Sigmoid colon (tissue), 7 donors: Measurements from ENCODE around the gene ASB3. TPM values are rescaled to one million over a fixed set of nuclear protein-coding genes. Genes with fewer than 3 reads are reported as not detected.

ENCODE experiments used
- DNase-seq: peaks from one replicate; pipeline ENCODE4 v3.0.0-alpha.2; 2019
- H3K27ac ChIP-seq, 4 donors: fragments of 200-600 bp; sonication (generic); one replicate each; pipeline ENCODE4 v1.5.1; 2016 to 2019; ENCODE audit warnings: mild to moderate bottlenecking in 1 of 4
- H3K27me3 ChIP-seq, 3 donors: fragments of 200-600 bp; sonication (generic); one replicate each; pipeline ENCODE4 v1.5.1; 2019; ENCODE audit warnings: mild to moderate bottlenecking in 1 of 3
- H3K36me3 ChIP-seq, 4 donors: fragments of 200-600 bp; sonication (generic); one replicate each; pipeline ENCODE4 v1.5.1; 2016 to 2019
- H3K4me1 ChIP-seq, 4 donors: fragments of 200-600 bp; sonication (generic); one replicate each; pipeline ENCODE4 v1.5.1; 2017 to 2019
- H3K4me3 ChIP-seq, 4 donors: fragments of 200-600 bp; sonication (generic); one replicate each; pipeline ENCODE4 v1.5.1; 2017 to 2019; ENCODE audit warnings: mild to moderate bottlenecking in 2 of 4, moderate library complexity in 1 of 4
- H3K9me3 ChIP-seq, 4 donors: fragments of 200-600 bp in 3 of 4; sonication (generic) in 3 of 4; one replicate each; pipeline versions ENCODE4 v1.5.1 to v1.6.1; 2013 to 2019
- EP300 ChIP-seq, 4 donors: sonication (generic); formaldehyde crosslinking; IDR thresholded peaks; one replicate each; pipeline ENCODE4 v1.6.1; 2017; ENCODE audit warnings: antibody characterized with exemption in 4 of 4
- POLR2A ChIP-seq, 2 donors: fragments of 450-650 bp; IDR thresholded peaks; one replicate each; pipeline ENCODE4 v1.6.1; 2016; ENCODE audit warnings: antibody characterized with exemption in 2 of 2, mild to moderate bottlenecking in 2 of 2, moderate library complexity in 2 of 2
- POLR2AphosphoS5 ChIP-seq, 4 donors: sonication (generic); formaldehyde crosslinking; IDR thresholded peaks; one replicate each; pipeline ENCODE4 v1.6.1; 2017; ENCODE audit warnings: antibody characterized with exemption in 4 of 4
- WGBS, 2 donors: extraction: QIAGEN DNeasy Blood & Tissue Kit; methylation state at CpG; one replicate each; pipeline ENCODE4 v1.1.7; 2013; 5-methylcytosine and 5-hydroxymethylcytosine counted together
- intact Hi-C: fragments of 100-400 bp; cut with DNase I; formaldehyde crosslinking; loops from one replicate; pipeline ENCODE4 v1.15.1; 2023
- polyA plus RNA-seq, 3 donors: library from polyadenylated mRNA; stranded (reverse); fragments of 200-250 nt; gene quantifications; one replicate each; pipeline ENCODE4 v1.2.3, GENCODE V29; 2013
- total RNA-seq, 4 donors: library from RNA; depleted of rRNA; stranded (reverse); fragments of >200 nt; gene quantifications; one replicate each; pipeline ENCODE4 v1.1.0, GENCODE V29; 2016
- TF ChIP-seq, protein P1 (sequence below), 4 experiments: fragments of 450-650 bp in 3 of 4; fragments of 200-600 bp in 1 of 4; IDR thresholded peaks; one replicate each; pipeline ENCODE4 v1.5.1; 2016 to 2019; ENCODE audit warnings: antibody characterized with exemption in 4 of 4, mild to moderate bottlenecking in 3 of 4, moderate library complexity in 2 of 4
- donor health status: healthy with polysubstance abuse.
- donor health status: Bipolar disorder and iron deficiency.
- donor health status: healthy.

ASB3 gene
- total and polyA plus RNA-seq, 7 donors, result 2.8 to 25.7 (median 14.4) TPM

DNA sequence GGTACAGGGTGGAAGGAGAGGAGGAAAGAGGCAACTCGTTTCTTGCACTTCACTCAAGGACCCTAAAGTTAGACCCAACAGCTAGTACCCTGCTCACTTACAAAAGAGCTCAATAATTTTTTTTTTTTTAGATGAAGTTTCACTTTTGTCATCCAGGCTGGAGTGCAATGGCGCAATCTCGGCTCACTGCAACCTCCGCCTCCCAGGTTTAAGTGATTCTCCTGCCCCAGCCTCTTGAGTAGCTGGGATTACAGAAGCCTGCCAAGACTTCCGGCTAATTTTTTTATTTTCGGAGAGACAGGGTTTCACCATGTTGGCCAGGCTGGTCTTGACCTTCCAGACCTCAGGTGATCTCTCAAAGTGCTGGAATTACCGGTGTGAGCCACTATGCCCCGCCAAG, 4.1 kb downstream of the ASB3 start:
- WGBS, 2 donors, result 85 to 88% methylated on average over 8 of the region's 8 CpGs
- peaks cover 0 to 31% (median 27%) of the 10 kb centered on the region in 4 donors for H3K4me1 ChIP-seq

DNA sequence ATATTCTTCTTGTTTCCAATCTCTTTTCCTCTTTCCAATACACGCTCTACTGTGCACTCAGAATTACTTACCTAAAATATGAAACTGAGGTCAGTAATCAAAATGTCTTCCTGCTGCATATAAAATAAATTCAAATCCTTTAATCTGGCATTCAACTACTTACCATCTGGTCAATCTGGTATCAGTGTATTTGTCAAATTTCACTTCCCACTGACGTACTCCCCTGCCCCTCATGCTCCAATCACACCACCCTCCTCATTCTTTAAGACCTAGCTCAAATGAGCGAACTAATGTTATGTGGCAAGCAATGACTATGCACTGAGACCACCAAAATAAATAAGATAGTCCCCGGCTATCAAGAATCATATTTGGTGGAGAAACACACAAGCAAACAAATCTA, 6.7 kb downstream of the ASB3 start:
- no peak for DNase-seq
- no peaks in the 10 kb centered on the region for H3K9me3 ChIP-seq
- WGBS, 2 donors, result 92 to 94% methylated on average over 4 of the region's 4 CpGs
- H3K4me3 ChIP-seq, result no peak overlapping the region
- H3K4me1 ChIP-seq, result peaks cover 0 to 16% (median 13%) of the 10 kb centered on the region in 4 donors
- intact Hi-C loops, result no loop called here
- peaks cover 0 to 10% (median 0%) of the 10 kb centered on the region in 4 donors for H3K36me3 ChIP-seq
- no peak overlapping the region for H3K27ac ChIP-seq
- TF ChIP-seq POLR2AphosphoS5 (IDR thresholded peaks at IDR 0.05) (no peak), POLR2A (IDR thresholded peaks at IDR 0.05) (no peak), EP300 (IDR thresholded peaks at IDR 0.05) (no peak)
- TF ChIP-seq, protein P1, sequence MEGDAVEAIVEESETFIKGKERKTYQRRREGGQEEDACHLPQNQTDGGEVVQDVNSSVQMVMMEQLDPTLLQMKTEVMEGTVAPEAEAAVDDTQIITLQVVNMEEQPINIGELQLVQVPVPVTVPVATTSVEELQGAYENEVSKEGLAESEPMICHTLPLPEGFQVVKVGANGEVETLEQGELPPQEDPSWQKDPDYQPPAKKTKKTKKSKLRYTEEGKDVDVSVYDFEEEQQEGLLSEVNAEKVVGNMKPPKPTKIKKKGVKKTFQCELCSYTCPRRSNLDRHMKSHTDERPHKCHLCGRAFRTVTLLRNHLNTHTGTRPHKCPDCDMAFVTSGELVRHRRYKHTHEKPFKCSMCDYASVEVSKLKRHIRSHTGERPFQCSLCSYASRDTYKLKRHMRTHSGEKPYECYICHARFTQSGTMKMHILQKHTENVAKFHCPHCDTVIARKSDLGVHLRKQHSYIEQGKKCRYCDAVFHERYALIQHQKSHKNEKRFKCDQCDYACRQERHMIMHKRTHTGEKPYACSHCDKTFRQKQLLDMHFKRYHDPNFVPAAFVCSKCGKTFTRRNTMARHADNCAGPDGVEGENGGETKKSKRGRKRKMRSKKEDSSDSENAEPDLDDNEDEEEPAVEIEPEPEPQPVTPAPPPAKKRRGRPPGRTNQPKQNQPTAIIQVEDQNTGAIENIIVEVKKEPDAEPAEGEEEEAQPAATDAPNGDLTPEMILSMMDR (IDR thresholded peaks at IDR 0.05), result no peak
- H3K27me3 ChIP-seq, result no peaks in the 10 kb centered on the region

More for the DNA sequence above, 4.1 kb downstream of the ASB3 start:
- no peak for DNase-seq
- H3K27me3 ChIP-seq, result no peaks in the 10 kb centered on the region
- H3K36me3 ChIP-seq, result peaks cover 0 to 10% (median 0%) of the 10 kb centered on the region in 4 donors
- TF ChIP-seq EP300 (IDR thresholded peaks at IDR 0.05), result no peak
- TF ChIP-seq, protein P1 (IDR thresholded peaks at IDR 0.05), result no peak
- no peak for TF ChIP-seq POLR2AphosphoS5 (IDR thresholded peaks at IDR 0.05)
- TF ChIP-seq POLR2A (IDR thresholded peaks at IDR 0.05), result no peak
- H3K9me3 ChIP-seq, result no peaks in the 10 kb centered on the region
- intact Hi-C loops, result no loop called here
- H3K27ac ChIP-seq, result no peak overlapping the region
- no peak overlapping the region for H3K4me3 ChIP-seq

DNA sequence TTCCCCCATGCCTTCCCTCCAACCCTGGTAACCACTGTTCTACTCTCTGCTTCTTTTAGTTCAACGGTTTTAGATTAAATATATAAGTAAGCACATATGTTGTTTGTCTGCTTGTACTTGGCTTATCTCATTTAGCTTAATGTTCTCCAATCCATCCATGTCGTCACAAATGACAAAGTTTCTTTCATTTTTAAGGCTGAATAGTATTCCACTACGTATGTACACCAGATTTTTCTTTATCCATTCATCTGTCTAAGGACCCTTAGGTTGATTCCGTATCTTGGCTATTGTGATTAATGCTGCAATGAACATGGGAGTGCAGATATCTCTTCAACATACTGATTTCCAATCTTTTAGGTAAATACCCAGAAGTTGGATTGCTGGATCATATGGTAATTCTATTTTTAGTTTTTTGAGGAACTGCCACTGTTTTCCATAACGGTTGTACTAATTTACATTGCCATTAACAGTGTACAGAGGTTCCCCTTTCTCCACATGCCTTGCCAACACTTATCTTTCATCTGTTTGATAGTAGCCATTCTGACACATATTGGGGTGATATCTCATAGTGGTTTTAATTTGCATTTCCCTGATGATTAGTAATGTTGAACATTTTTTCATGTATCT, 8.1 kb downstream of the ASB3 start:
- DNase-seq, result no peak
- H3K27me3 ChIP-seq, result no peaks in the 10 kb centered on the region
- no peak for TF ChIP-seq POLR2A (IDR thresholded peaks at IDR 0.05)
- TF ChIP-seq POLR2AphosphoS5 (IDR thresholded peaks at IDR 0.05), result no peak
- no peak for TF ChIP-seq EP300 (IDR thresholded peaks at IDR 0.05)
- TF ChIP-seq, protein P1 (IDR thresholded peaks at IDR 0.05), result no peak
- peaks cover 0 to 5% (median 2%) of the 10 kb centered on the region in 4 donors for H3K4me1 ChIP-seq
- H3K36me3 ChIP-seq, result peaks cover 0 to 10% (median 0%) of the 10 kb centered on the region in 4 donors
- no peak overlapping the region for H3K27ac ChIP-seq
- intact Hi-C loops, result no loop called here
- H3K9me3 ChIP-seq, result no peaks in the 10 kb centered on the region
- no peak overlapping the region for H3K4me3 ChIP-seq
- WGBS, 2 donors, result 77 to 85% methylated on average over 5 of the region's 5 CpGs

DNA sequence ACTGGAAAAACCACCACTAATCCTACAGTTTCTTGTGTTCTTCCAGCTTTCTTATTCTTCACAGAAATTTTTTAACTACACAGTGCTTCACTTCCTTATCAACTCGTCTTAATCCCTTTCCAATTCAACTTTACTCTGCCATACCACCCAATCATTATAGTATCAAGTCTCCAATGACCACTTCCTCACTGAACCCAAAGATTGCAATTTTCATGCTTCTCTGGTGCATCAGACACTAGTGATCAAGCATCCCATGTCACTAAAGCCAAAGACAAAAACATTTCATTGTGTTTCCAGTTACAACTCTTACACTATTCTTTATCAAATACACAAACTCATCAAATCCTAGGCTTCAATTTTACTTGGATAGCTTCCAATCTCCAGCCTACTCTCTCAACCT, 9.6 kb downstream of the ASB3 start:
- intact Hi-C loops, result no loop called here
- WGBS, 2 donors, result 66 to 75% methylated on average over 1 of the region's 1 CpG
- no peak for DNase-seq
- TF ChIP-seq, protein P1 (IDR thresholded peaks at IDR 0.05), result no peak
- TF ChIP-seq POLR2AphosphoS5 (IDR thresholded peaks at IDR 0.05) (no peak), EP300 (IDR thresholded peaks at IDR 0.05) (no peak), POLR2A (IDR thresholded peaks at IDR 0.05) (no peak)
- Histone ChIP-seq H3K36me3 (peaks cover 0 to 10% (median 0%) of the 10 kb centered on the region in 4 donors), H3K27ac (no peak overlapping the region), H3K27me3 (no peaks in the 10 kb centered on the region), H3K4me3 (no peak overlapping the region), H3K9me3 (no peaks in the 10 kb centered on the region), H3K4me1 (no peaks in the 10 kb centered on the region)

DNA sequence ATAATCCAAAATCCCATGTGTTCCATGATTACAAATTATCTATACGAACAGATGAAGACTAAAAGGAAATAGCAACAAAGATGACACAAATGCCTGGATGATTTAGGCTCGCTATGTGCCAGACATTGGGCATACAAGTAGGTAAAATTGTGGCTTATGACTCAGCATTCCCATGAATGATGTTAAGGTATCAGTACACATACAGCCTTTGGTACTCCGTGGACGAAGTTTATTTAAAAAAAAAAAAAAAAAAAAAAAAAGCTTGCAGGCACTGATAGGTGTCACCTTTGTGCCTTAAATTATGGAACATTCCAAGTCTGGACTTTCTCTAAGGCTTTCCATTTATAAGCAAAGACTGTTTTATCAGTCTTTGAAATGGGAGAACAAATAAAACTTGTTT, 16.5 kb downstream of the ASB3 start:
- Histone ChIP-seq H3K27ac (no peak overlapping the region), H3K27me3 (no peaks in the 10 kb centered on the region), H3K4me3 (no peak overlapping the region), H3K9me3 (no peaks in the 10 kb centered on the region), H3K4me1 (peaks cover 0 to 18% (median 11%) of the 10 kb centered on the region in 4 donors), H3K36me3 (no peaks in the 10 kb centered on the region)
- intact Hi-C loops, result no loop called here
- 78 to 87% methylated on average over 4 of the region's 4 CpGs for WGBS, 2 donors
- DNase-seq, result no peak
- TF ChIP-seq, protein P1 (IDR thresholded peaks at IDR 0.05), result no peak
- TF ChIP-seq POLR2A (IDR thresholded peaks at IDR 0.05), result no peak
- no peak for TF ChIP-seq EP300 (IDR thresholded peaks at IDR 0.05)
- TF ChIP-seq POLR2AphosphoS5 (IDR thresholded peaks at IDR 0.05), result no peak
